GM18858 (cell line): Measurements from ENCODE around the gene SDHC.

Experiments
- ATAC-seq: cut with Tn5 transposase; IDR thresholded peaks from one replicate; pipeline ENCODE4 v1.9.1; 2021; ENCODE audit not compliant: unreplicated experiment

SDHC gene, protein sequence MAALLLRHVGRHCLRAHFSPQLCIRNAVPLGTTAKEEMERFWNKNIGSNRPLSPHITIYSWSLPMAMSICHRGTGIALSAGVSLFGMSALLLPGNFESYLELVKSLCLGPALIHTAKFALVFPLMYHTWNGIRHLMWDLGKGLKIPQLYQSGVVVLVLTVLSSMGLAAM

DNA sequence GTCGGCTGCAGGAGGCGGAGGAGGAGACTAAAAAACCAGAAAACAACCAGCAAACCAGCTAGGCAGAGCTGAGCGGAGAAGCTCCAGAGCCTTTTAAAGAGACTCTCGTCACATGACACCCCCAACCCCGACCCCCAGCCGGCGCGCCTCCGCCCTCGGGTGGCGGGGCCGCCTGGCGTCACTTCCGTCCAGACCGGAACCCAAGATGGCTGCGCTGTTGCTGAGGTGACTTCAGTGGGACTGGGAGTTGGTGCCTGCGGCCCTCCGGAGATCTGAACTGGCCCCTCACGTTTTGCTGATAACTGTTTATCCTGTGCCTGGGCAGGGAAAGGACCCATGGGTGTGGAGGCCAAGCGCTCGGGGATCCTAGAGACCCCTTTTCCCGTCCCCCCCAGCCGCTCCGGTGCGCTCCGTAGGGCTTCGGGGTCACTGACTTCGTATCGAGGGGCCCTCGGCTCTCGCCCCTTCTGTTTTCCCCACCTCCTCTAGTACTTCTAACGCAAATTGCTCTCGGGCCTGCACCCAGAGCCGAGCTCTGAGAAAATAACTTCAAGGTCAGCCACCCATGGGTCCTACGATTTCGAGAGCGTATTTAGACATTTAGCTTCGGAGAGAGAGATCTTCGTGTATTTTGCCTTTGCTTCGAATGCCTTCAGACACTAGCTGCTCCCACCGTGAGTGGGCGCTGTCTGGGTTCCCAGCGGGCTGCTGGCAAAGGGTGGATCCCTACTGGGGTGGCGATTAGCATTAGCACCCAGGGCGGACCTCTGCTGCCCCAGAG lies at the start of gene SDHC:
Gene SDHC, plus strand, starts transcription at position 181 of the 781 bp plus-strand sequence. Its CDS starts 25 bp downstream, at position 206.
- ATAC-seq, result peak; percentile 93

DNA sequence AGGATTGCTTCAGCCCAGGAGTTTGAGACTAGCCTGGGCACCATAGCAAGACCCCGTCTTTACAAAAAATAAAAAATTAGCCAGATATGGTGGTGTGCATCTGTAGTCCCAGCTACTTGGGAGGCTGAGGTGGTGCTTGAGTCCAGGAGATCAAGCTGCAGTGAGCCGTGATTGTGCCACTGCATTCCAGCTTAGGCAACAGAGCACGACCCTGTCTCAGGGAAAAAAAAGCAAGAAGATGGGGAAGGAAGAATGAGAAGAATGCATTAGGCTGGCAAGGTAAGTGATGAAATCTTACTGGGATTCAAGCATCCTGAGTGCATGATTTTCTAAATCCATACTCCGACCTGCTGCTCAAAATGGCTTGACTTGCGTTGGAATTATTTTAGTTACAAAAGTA lies 48.9 kb upstream of the SDHC start:
- ATAC-seq, result no peak

DNA sequence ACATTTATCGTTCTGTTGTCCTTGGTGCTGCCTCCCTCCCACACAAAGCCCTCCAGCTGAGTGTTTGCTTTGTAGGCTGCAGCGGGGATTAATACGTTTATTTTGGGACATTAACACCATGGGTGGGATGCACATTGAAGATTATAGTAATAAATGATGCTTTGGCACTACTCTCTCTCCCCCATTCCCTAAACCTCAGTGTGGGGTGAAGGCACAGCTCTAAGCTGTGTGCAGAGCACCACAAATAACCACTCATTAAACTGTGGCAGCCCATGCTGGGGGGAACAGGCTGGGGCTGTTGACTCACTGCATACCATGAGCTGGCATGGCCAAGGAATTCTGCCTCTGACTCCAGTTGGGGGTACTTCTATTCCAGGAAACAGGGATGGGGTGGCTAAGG lies 48.0 kb upstream of the SDHC start:
- ATAC-seq, result no peak

DNA sequence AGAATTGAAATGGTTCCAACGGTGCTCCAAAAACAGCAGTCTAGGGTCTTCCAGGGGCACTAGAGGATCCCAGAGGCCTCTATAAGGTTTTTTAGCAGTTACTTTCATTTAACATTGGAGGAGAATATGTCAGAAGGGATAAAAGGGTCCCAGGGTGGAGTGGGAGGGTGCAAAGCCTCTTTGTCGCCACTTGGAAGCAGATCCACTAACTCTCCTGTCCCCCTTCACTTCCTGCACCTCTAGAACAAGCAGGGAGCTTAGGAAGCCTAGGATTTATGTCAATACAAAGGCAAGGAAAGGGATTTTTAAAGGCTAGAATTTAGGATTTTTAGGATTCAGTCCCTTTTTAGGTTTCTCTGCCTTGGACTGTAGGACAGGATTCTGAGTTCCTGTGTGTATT lies 47.3 kb upstream of the SDHC start:
- ATAC-seq, result no peak

DNA sequence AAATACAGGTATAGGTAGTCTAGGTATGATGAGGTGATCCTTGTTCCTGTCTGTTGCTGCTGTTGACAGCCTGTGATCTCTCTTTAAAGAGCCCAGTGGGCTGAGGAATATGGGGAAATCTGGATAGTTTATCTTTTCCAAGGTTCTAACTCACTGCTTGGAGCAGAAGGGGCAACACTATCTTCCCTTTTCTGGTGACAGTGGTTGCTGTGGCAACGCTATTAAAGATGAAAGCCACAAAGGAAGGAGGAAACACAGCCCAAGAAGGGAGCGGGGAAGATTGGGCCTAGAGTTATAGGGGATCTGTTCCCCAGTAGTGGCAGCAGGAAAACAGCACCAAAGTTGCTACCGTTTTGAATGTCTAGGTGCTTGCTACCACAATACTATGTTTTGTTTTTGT lies 46.9 kb upstream of the SDHC start:
- ATAC-seq, result no peak

DNA sequence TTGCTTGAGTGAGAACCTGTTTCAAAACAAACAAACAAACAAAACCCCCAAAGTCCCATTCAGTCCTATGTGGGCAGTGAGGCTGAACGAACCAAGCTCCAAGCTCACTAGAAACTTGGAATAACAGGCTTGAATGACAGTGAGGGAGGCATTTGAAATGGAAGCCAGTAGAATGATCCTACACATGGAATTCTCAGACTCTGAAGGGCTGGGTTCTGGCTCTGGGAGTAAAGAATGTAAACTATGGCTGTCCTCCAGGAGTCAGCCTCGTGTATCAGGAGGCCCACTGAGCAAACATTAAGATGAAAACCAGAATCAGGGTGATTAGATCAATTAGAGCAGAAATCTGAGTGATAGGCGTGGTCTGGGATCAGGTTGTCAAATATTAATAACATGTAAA lies 40.8 kb upstream of the SDHC start:
- ATAC-seq, result no peak

DNA sequence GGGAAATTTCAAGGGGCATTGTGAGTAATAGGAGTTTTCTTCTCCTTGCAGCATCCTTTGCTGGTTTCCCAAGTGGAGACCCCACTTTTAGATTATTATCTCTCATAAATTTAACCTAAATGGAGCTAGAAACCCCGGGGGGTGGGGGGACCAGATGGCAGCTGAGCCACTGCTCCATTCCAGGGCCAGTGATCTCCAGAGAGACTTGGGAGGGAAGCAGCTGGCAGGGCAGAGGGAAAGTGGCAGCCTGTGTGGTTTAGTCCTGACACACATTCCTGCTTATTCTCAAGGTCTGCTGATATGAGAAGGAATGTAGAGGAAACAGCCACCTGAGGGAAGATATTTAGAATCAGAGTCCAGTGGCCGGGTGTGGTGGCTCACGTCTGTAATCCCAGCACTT lies 39.3 kb upstream of the SDHC start:
- ATAC-seq, result no peak

DNA sequence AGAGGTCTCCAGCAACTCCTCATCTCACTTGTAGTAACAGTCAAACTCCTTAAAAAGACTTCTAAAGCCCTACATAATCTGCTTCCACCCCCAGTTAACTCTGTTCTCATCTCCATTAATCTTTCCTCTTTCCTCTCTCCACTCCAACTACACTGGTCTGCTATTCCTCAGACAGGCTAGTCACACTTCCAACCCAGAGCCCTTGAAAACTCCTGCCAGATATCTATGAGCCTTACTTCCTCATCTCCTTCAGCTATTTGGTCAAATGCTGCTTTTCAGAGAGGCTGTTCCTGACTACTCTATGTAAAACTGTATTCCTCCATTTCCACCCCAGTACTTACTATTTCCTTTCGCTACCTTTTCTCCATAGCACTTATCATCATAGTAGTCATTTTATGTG lies 31.2 kb upstream of the SDHC start:
- no peak for ATAC-seq

DNA sequence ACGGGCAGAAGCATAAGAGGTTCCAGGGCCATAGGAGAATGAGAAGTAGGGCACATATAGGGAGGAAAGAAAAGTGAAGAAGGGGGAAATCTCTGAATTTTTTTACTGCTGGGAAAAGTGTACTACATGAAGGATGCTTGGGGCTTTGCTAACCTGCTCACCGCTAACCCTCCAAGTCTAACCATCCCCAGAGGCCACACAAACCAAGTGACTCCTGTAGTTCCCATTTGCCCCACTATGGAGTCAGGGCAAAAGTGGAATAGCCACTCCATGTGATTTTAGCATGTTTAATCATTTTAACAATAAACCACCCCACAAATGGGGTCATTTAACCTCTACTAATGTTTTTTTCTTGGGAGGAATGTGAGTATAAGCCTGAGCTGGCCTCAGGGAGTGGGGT lies 29.1 kb upstream of the SDHC start:
- no peak for ATAC-seq

DNA sequence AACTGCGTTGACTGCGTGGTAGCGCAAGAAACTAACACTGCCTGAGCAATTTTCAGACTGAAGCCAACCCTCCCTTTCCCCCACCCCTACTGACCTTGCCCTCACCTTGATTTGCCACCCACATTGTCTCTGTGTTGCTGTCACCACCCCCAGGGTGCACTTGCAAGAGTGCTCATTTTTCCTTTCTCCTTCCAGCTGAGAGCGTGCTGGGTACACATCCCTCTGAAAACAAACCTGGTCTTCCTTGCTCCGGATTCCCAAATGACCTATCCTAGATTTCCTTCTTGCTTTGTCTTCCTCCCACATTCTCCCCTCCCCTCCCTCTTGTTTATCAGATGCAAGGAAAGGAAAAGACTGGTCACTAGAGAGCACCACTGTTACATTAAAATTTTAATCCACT lies 28.7 kb upstream of the SDHC start:
- ATAC-seq, result no peak

DNA sequence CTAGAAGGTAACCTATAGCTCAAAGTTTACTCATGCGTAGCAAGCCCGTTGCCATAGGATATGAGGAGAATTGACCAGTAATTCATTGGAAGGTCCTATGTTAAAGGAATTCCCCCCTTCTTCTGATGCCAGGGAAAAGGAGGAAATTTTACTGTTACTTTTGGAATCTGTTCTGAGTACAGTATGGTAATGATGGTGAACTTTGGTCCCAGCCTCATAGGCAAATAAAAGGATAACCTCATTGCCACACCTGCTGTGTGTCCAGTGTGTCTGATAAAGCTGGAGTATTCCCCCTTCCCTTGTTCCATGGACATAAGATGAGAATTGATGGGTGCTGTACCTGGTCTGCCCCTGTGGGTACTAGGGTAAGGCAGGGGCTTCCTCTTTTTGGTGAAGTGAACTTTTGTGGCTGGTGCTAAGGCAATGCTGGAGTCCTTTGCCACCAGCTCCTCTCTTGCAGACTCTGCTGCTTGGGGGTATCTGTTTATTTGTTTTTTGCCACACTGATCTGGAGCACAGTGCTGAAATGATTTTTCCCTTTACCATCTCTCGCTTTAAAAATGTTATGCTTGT lies 26.6 kb upstream of the SDHC start:
- no peak for ATAC-seq

DNA sequence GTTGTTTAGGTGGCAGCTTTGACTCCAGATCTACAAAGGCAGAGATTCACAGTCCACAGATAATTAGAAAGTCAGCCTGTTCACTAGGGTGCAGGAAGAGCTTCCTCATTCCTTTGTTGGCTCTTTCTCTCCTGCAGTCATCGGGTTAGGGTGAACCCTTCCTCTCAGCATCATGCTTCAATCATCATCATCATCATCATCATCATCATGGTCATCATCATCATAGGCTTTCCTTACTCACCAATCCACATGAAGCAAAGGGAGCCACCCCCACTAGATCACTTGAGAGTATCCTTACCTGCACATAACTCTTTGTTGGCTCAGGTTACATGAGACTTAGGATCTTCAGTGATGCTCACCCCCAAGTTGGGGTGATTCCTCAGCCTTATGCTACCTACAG lies 23.4 kb upstream of the SDHC start:
- ATAC-seq, result no peak

DNA sequence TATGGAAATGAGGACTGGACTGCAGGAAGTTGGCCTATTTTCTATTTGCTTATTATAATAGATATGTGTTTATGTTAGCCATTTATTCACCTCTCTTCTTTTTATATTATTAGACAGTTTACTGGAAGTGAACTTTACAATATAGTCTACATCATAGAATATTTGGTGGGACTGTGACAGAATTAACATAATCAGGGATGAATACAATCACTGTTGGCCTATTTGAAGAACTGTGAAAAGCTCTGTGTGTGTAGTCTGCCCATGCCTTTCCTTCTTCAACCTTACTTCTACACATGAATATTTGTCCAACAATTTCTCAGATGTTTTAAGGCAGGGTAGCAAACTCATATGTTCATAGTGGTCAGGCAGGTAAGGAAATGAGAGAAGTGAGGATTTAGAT lies 16.8 kb upstream of the SDHC start:
- ATAC-seq, result no peak

DNA sequence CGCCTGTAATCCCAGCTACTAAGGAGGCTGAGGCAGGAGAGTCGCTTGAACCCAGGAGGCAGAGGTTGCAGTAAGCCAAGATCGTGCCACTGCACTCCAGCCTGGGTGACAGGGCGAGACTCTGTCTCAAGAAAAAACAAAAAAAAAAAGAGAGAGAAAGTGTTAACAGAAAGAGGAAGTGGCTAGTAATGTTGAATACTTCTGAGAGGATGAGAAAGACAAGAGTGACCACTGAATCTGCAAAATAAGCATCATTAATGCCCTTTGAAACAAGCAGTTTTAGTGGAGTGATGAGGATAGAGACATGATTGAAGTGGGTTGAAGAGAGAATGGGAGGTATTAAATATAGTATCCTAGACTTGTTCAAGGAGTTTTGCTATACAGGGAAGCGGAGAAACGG lies 16.1 kb upstream of the SDHC start:
- no peak for ATAC-seq

DNA sequence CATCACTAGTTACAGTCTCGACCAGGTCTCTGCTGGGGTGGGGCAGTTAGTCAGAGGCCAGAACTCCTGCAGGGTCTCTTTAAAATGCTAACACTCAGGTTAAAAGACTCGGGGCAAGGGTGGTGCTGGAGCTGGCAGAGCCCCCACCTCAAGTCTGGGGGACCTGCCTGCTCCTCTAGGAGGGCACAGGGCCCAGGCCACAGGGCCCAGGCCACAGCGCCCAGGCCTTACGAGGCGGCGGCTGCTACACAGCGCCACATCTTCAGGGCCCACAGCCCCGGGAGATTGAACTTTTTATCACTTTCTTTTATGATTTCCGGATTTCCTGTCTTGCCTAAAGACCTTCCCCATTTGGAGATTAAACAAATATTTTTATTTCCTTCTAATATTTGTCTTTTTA lies 14.8 kb upstream of the SDHC start:
- no peak for ATAC-seq

DNA sequence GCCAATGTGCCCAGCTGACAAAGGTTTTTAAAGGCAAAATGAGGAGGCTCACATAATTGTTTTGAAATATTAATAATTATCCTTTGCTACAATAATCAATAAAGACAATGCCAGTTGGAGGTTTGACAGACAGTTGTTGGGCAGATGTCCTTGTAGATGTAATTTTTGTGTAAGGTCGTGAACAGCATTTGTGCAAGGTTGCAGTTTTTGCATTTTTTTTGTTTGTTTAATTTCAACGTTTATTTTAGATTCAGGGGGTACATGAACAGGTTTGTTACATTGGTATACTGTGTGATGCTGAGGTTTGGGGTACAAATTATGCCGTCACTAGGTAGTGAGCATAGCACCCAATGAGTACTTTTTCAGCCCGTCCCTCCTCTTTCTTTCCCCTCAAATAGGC lies 13.7 kb upstream of the SDHC start:
- no peak for ATAC-seq

DNA sequence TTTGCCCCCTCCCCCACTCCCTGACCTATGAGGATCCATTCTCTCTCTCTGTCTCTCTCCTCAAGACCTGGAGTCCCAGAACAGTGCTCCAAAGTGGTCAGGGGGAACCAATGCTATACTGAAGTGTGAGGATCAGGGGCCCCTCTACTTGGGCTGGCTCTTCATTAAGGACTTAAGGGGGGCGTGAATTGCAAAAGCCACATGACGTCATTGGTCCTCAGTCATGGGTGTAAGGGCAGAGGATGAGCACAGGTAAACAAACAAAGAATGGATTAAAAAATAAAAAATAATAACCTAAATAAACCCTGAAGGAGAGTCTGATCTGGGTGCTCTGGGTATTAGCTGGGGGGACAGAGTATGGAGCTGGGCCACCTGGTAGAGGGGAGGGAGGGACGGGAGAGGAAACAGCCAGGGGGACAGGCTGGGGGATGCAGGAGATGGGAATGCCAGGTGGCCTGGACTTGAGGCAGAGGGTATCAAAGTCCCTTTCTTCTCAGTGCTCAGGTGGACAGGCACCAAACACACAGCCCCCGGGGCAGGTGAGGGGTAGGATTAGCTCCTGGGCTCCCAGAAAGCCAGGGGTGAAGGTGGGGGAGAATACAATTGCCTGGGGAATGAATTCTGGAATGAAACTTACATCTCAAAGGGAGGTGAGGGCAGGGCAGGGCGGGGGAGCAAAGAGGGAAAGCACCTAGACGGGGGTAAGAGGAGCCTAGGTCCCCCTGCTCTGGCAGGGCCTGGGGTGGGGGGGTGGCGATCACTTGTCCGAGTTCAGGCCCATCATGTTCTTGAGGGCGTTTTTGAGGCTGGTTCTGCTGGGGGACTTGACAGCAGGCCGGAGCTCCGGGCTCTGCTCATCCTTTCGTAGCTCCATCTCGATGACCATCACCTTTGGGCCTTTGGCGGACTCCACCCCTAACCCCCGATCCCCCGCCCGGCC lies 9.0 kb upstream of the SDHC start:
- ATAC-seq, result no peak

DNA sequence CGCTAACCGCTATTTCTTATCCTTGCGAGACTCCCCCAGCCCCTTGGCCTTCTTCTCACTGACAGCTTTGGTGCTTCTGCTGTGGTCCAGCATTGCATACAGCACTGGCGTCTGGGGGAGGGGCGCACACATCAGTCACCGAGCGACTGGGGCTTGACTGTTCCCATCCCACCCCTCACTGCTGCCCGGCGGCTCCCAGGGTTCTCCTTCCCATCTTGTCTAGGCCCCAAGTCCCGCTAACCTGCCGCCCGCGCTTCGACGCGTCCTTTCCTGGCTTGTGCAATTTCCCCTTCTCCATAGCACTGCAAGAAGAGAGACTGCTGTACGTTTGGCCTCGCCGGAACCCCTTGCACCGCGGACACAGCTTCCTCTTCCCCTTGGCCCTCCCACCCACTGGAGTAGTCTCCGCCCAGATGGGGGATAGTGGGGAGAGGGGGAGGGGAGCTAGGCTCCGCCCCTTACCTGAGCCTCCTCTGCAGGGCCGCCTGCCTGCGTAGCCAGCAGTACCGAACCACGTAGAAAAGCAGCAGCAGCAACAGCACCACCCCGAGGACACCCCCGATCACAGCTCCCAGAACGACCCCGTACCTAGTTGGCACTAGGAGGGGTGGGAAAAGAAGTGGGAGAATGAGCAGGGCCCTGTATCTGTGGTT lies 8.2 kb upstream of the SDHC start:
- ATAC-seq, result peak; percentile 53

DNA sequence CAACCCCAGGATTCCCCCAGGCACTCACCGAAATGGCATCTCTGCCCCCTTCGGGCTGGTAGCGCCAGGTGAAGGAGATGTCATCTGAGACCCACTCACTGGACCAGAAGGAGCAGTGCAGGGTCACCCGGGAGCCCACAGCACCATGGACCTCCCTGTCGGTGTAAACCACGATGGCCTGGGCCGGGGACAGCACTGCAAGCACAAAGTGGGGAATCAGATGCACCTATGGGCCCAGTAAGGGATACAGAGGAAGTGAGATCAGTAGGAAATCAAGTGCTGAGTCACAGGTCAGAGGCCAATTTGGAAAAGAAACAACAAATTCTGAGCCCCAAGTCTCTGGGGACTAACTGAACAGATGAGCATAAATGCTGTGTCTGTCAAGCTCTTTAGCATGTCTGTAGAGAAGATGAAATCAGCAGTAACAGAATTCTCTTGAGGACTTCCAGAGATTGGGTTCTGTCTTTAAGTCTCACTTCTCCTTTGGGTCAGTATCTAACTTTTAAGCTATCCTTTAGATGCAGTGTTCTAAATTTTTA lies 6.9 kb upstream of the SDHC start:
- no peak for ATAC-seq

DNA sequence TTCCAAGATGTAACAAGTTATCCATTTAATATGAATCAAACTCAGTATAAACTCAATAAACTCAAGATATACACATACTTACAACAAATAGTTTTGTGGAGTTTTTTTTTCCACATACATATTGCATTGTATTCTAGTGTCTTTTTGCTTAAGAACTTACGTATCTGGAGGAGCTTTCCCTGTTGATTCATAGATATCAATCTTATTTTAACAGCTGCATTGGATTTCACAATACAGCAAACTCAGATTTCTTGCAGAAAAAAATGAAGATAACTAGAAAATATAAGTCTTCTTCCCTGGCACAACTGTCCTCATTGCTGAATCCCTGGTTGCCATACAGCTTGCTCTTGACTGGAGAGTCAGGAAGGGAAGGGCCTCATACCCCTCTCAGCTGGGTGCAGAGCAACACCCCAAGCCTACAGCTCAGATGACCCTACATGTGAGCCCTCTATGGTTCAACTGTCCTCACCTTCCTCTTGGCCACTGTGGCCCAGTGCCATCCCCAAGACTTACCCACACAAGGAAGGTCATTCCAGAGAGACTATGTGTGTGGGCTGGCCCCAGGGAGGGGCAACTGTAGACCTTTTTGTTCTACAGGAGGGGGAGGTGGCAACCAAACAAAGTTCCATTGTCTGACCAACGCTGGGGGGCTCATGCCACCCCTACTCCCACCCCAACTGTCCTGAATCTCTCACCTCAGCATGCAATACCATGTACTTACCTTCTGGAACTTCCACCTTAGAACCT lies 6.1 kb upstream of the SDHC start:
- ATAC-seq, result no peak
